ENCODE measurements around the gene VAV1.
A peak's percentile ranks its signal among the peaks of the same experiment; 100 is the strongest.
"Not testable (repeated sequence)": the region's sequence is repeated elsewhere in the genome, so short reads cannot be mapped to it uniquely, and the experiment has no call there.

The VAV1 gene

GRCh38 chr19:6868351-6868750, 95.8 kb downstream of the VAV1 start:
- FAIRE-seq (no peak), DNase-seq (ENCODE audit: insufficient read length, low spot score) (no peak)
- TF ChIP-seq POLR2AphosphoS5 (IDR thresholded peaks at IDR 0.05; ENCODE audit: low read depth, low read length), result no peak
- TF ChIP-seq PAX5 (IDR thresholded peaks at IDR 0.05; ENCODE audit: insufficient read depth, low read length, severe bottlenecking), result no peak
- TF ChIP-seq TAF1 (IDR thresholded peaks at IDR 0.05; ENCODE audit: low read depth, low read length), result no peak

DNA sequence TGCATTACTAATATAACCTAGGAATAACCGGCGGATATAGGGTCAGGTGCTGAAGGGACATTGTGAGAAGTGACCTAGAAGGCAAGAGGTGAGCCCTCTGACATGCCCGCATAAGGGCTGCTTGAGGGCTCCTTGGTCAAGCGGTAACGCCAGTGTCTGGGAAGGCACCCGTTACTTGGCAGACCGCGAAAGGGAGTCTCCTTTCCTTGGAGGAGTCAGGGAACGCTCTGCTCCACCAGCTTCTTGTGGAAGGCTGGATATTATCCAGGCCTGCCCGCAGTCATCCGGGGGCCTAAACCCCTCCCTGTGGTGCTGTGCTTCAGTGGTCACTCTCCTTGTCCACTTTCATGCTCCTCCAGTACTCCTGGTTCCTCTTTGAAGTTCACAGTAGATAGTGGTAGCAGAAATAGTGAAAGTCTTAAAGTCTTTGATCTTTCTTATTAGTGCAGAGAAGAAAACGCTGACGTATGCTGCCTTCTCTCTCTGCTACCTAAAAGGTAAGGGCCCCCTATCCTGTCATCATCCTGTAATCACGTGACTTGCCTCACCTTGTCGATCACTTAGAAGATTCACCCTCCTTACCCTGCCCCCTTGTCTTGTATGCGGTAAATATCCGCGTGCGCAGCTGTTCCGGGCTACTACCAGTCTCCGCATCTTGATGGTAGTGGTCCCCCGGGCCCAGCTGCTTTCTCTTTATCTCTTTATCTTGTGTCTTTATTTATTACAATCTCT, 96.8 kb downstream of the VAV1 start:
- FAIRE-seq, result not testable (repeated sequence)

GRCh38 chr19:6873708-6874431, 101.4 kb downstream of the VAV1 start:
- no peak for FAIRE-seq
- no peak for TF ChIP-seq POLR2AphosphoS5 (IDR thresholded peaks at IDR 0.05; ENCODE audit: low read depth, low read length)
- TF ChIP-seq PAX5 (IDR thresholded peaks at IDR 0.05; ENCODE audit: insufficient read depth, low read length, severe bottlenecking), result no peak
- no peak for TF ChIP-seq SPI1 (IDR thresholded peaks at IDR 0.05; ENCODE audit: low read depth, low read length)
- no peak for TF ChIP-seq TAF1 (IDR thresholded peaks at IDR 0.05; ENCODE audit: low read depth, low read length)
- TF ChIP-seq POU2F2 (IDR thresholded peaks at IDR 0.05; ENCODE audit: low read depth, low read length), result no peak
- no peak for TF ChIP-seq POLR2A (IDR thresholded peaks at IDR 0.05; ENCODE audit: low read depth, low read length)
- DNase-seq (ENCODE audit: insufficient read length, low spot score), result no peak

More for the DNA sequence above, 96.8 kb downstream of the VAV1 start:
- DNase-seq (ENCODE audit: insufficient read length, low spot score), result not testable (repeated sequence)

DNA sequence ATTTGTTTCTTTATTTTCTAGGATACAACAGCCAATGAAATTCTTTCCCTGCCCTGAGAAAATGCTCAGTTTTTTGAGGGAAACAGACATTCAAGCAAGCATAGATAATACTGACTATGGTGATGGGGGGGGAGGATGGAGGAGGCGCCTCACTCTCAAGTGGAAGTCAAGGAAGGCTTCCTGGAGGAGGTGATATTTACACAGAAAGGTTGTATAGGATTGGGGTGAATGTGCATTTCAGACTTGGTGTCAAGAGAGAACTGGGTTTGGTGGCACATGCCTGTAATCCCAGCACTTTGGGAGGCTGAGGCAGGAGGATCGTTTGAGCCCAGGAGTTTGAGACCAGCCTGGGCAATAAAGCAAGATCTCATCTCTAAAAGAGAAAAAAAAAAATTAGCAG, 102.7 kb downstream of the VAV1 start:
- TF ChIP-seq POLR2AphosphoS5 (IDR thresholded peaks at IDR 0.05; ENCODE audit: low read depth, low read length) (no peak), TAF1 (IDR thresholded peaks at IDR 0.05; ENCODE audit: low read depth, low read length) (no peak), POLR2A (IDR thresholded peaks at IDR 0.05; ENCODE audit: low read depth, low read length) (no peak), PAX5 (IDR thresholded peaks at IDR 0.05; ENCODE audit: insufficient read depth, low read length, severe bottlenecking) (no peak), SPI1 (IDR thresholded peaks at IDR 0.05; ENCODE audit: low read depth, low read length) (no peak), POU2F2 (IDR thresholded peaks at IDR 0.05; ENCODE audit: low read depth, low read length) (no peak)
- DNase-seq (ENCODE audit: insufficient read length, low spot score) (no peak), FAIRE-seq (no peak)

- no peak for TF ChIP-seq POLR2AphosphoS5 (IDR thresholded peaks at IDR 0.05; ENCODE audit: low read depth, low read length)
- TF ChIP-seq SPI1 (IDR thresholded peaks at IDR 0.05; ENCODE audit: low read depth, low read length), result no peak
- no peak for TF ChIP-seq POU2F2 (IDR thresholded peaks at IDR 0.05; ENCODE audit: low read depth, low read length)
- TF ChIP-seq PAX5 (IDR thresholded peaks at IDR 0.05; ENCODE audit: insufficient read depth, low read length, severe bottlenecking), result no peak
- DNase-seq (ENCODE audit: insufficient read length, low spot score) (no peak), FAIRE-seq (no peak)
These were observed 104.2 kb downstream of the VAV1 start for GRCh38 chr19:6876748-6877147.

DNA sequence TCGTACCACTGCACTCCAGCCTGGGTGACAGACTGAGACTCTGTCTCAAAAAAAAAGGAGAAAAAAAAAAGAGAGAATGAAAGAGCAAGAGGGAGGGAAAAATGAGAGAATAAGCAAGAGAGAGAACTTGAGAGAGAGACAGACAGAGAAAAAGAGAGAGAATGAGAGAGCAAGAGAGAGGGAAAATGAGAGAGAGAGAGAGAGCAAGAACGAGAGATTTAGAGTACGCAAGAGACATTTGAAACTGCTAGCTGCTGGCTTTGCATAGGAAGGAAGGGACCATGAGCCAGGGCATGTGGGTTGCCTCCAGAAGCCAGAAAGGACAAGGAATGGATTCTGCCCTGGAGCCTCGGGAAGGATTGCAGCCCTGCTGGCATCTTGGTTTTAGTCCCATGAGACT, 105.3 kb downstream of the VAV1 start:
- no peak for FAIRE-seq
- no peak for DNase-seq (ENCODE audit: insufficient read length, low spot score)
- TF ChIP-seq PAX5 (IDR thresholded peaks at IDR 0.05; ENCODE audit: insufficient read depth, low read length, severe bottlenecking) (no peak), POU2F2 (IDR thresholded peaks at IDR 0.05; ENCODE audit: low read depth, low read length) (no peak), POLR2A (IDR thresholded peaks at IDR 0.05; ENCODE audit: low read depth, low read length) (no peak), TAF1 (IDR thresholded peaks at IDR 0.05; ENCODE audit: low read depth, low read length) (no peak), SPI1 (IDR thresholded peaks at IDR 0.05; ENCODE audit: low read depth, low read length) (no peak), POLR2AphosphoS5 (IDR thresholded peaks at IDR 0.05; ENCODE audit: low read depth, low read length) (no peak)

- DNase-seq (ENCODE audit: insufficient read length, low spot score) (no peak), FAIRE-seq (peak; percentile 40)
- no peak for TF ChIP-seq SPI1 (IDR thresholded peaks at IDR 0.05; ENCODE audit: low read depth, low read length)
- no peak for TF ChIP-seq PAX5 (IDR thresholded peaks at IDR 0.05; ENCODE audit: insufficient read depth, low read length, severe bottlenecking)
- no peak for TF ChIP-seq POU2F2 (IDR thresholded peaks at IDR 0.05; ENCODE audit: low read depth, low read length)
- TF ChIP-seq POLR2AphosphoS5 (IDR thresholded peaks at IDR 0.05; ENCODE audit: low read depth, low read length), result no peak
- TF ChIP-seq POLR2A (IDR thresholded peaks at IDR 0.05; ENCODE audit: low read depth, low read length), result no peak
- no peak for TF ChIP-seq TAF1 (IDR thresholded peaks at IDR 0.05; ENCODE audit: low read depth, low read length)
These were observed 113.9 kb downstream of the VAV1 start for GRCh38 chr19:6886277-6886897.

DNA sequence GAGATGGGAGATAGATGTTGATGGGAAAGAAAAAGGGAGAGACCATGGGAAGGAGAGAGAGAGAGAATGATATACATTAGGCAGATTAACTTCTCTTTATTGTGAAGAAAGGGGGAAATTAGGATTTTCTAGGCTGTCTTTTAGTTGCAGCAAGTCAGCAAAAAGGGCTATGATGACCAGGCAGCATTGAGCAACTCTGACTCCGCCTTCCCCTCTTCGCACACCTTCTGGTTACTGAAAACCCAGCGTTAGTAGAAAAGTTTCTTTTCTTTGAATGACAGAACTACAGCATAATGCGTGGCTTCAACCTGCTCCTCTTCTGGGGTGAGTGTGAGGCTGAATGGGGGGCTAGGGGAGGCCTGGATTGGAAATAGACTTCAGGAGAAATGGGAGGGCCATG, 114.8 kb downstream of the VAV1 start, which contains the start of gene ADGRE1:
ADGRE1 (plus strand) TSS at position 264 of the 400 bp plus-strand sequence; CDS start at position 294, 30 bp downstream.
- TF ChIP-seq POLR2AphosphoS5 (IDR thresholded peaks at IDR 0.05; ENCODE audit: low read depth, low read length) (no peak), TAF1 (IDR thresholded peaks at IDR 0.05; ENCODE audit: low read depth, low read length) (no peak), POU2F2 (IDR thresholded peaks at IDR 0.05; ENCODE audit: low read depth, low read length) (no peak), PAX5 (IDR thresholded peaks at IDR 0.05; ENCODE audit: insufficient read depth, low read length, severe bottlenecking) (no peak), SPI1 (IDR thresholded peaks at IDR 0.05; ENCODE audit: low read depth, low read length) (no peak), POLR2A (IDR thresholded peaks at IDR 0.05; ENCODE audit: low read depth, low read length) (no peak)
- no peak for FAIRE-seq
- no peak for DNase-seq (ENCODE audit: insufficient read length, low spot score)

- no peak for DNase-seq (ENCODE audit: insufficient read length, low spot score)
- TF ChIP-seq TAF1 (IDR thresholded peaks at IDR 0.05; ENCODE audit: low read depth, low read length), result no peak
- no peak for TF ChIP-seq POU2F2 (IDR thresholded peaks at IDR 0.05; ENCODE audit: low read depth, low read length)
- TF ChIP-seq SPI1 (IDR thresholded peaks at IDR 0.05; ENCODE audit: low read depth, low read length), result no peak
- TF ChIP-seq POLR2A (IDR thresholded peaks at IDR 0.05; ENCODE audit: low read depth, low read length), result no peak
- TF ChIP-seq POLR2AphosphoS5 (IDR thresholded peaks at IDR 0.05; ENCODE audit: low read depth, low read length), result no peak
- TF ChIP-seq PAX5 (IDR thresholded peaks at IDR 0.05; ENCODE audit: insufficient read depth, low read length, severe bottlenecking), result no peak
- FAIRE-seq, result peak; percentile 77
These were observed 116.5 kb downstream of the VAV1 start for GRCh38 chr19:6888967-6889366.

All from GM12891 (cell line).